BE2C (cell line): ENCODE measurements around the gene LASP1NB.

Experiments
- DNase-seq: peaks from one replicate; pipeline ENCODE4 v3.0.0-alpha.2; 2020
- H3K27me3 ChIP-seq: fragments of 250-450 bp; sonication (Bioruptor Pico); 2 replicates; pipeline ENCODE4 v1.5.1; 2020; ENCODE audit warnings: mild to moderate bottlenecking
- H3K36me3 ChIP-seq: fragments of 250-450 bp; sonication (Bioruptor Pico); 2 replicates; pipeline ENCODE4 v1.5.1; 2020; ENCODE audit warnings: mild to moderate bottlenecking
- H3K4me1 ChIP-seq: fragments of 250-450 bp; sonication (Bioruptor Pico); 2 replicates; pipeline ENCODE4 v1.5.1; 2020
- H3K4me3 ChIP-seq: 2 replicates; pipeline ENCODE4 v1.5.1; 2011; ENCODE audit warnings: low read depth, low read length
- H3K9me3 ChIP-seq: fragments of 250-450 bp; sonication (Bioruptor Pico); 2 replicates; pipeline ENCODE4 v1.5.1; 2020
- CTCF ChIP-seq: IDR thresholded peaks from 2 replicates; pipeline ENCODE4 v1.5.1; 2012; ENCODE audit warnings: mild to moderate bottlenecking, low read depth, low read length

The LASP1NB gene

DNA sequence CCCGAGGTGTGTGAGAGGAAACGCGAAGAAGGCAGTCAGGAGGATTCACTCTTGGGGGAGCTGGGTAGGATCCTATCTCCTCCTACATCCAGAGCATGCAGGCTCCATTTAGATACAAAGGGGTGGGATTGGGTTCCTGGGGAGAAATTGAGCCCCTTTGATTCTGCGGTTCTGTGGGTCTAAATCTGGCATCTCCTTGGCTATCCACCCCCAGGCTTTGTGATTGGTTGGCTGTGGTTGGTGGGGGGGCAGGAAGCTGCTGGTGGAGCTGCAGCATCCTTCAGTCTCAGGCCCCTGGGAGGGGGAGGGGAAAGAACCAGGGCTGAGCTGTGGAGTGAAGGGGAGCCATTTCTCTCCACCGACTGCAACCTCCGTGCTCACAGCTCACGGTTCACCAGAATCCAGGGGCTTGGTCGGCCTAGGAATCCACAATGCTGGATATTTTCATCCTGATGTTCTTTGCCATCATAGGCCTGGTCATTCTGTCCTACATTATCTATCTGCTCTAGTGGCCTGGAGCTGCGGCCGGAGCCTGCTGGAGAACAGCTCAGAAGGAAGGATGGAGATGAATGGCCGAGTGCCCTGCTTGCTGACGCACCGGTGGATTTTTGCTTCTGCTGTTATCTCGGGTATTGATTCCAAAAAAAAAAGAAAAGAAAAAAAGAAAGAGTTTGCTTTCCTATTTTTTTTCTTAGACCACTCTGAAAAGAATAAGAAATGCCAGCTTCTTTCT lies at the start of gene LASP1NB:
Gene LASP1NB, plus strand, starts transcription at position 352 of the 733 bp plus-strand sequence.
- Histone ChIP-seq H3K4me1 (peaks cover 13% of the 10 kb centered on the region), H3K4me3 (peak within 1 kb of the TSS; percentile 81), H3K27me3 (no peaks in the 10 kb centered on the region), H3K9me3 (no peaks in the 10 kb centered on the region), H3K36me3 (no peaks in the 10 kb centered on the region)
- TF ChIP-seq CTCF = no peak
- DNase-seq = peak; percentile 94

DNA sequence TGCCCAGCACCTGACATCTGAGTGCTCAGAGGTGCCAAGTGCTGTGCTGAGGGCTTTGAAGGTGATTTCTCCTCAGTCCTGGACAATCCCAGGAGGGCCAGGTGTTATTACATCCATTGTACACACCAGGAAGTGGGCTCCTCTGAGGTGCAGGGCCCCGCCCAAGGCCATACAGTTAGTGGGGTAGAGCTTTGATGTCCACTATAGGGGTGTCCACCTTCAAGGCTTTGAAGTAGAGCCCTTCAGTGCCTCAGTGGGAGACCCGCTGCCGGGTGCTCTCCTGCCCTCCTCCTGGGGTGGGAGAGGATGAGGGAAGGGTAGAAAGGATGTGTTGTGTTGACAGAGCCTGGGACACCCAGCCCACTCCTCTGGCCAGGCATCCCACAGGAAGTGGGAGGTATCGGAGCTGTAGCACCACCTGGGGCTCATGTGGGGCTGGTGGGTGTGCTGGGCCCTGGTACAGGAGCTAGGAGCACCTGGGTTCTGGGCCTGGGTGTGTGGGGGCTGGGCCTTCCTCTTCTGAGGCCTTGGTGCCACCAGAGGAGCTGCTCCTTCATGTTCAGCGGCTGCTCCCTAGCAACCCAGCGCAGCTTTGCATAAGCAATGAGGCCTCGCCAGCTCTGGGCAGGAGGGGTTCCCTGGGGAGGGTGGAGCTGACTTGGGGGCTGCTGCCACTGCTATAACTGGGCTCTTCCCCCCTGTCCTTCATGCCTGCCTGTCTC lies 48.1 kb upstream of the LASP1NB start:
- H3K4me3 ChIP-seq = no peak overlapping the region
- no peaks in the 10 kb centered on the region; the same call in 1 of the 2 replicates for H3K36me3 ChIP-seq

DNA sequence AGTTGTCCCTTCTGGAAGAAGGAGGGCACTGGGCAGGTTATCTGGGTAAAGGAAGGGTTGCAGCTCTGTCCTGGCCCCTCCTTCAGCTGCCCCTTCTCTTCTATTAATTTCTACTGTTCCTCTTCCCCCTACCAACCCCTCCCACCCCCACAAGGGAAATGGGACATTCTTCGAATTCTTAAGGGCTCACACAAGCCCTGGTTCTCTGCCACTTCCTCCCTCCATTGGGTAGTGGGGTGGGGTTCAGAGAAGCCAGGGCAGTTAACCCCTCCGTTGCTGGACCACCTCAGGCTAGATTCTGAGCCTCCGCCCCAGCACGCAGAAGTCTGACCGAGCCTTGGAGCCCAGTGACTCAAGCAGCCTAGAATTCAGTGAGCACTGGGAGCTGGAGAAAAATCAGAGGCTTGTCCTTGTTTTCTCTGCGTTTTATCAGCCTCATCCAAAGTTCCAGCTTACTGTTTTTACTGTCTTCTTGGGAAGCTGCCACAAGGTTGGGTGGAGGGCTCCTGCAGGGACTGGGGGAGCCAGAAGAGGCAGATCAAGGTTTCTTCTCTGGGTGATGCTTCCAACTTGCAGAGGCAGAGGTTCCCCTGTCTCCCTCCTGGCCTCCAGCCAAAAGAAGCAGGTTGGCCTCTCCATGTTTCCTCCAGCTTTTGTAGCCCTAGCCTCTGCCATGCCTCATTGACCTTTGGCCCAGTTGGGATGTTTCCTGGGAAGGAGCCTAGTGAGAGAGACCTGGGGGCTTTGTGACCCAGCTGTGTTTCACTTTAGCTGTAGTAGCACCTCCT lies 45.3 kb upstream of the LASP1NB start:
- H3K36me3 ChIP-seq = no peaks in the 10 kb centered on the region; the same call in 1 of the 2 replicates
- no peaks in the 10 kb centered on the region for H3K9me3 ChIP-seq
- no peak overlapping the region for H3K4me3 ChIP-seq
- no peaks in the 10 kb centered on the region for H3K27me3 ChIP-seq
- no peak for DNase-seq
- TF ChIP-seq CTCF = no peak
- H3K4me1 ChIP-seq = peaks cover 10% of the 10 kb centered on the region

More for the DNA sequence above, 48.1 kb upstream of the LASP1NB start:
- TF ChIP-seq CTCF = no peak
- H3K9me3 ChIP-seq = no peaks in the 10 kb centered on the region
- H3K4me1 ChIP-seq = peaks cover 11% of the 10 kb centered on the region
- no peak for DNase-seq
- no peaks in the 10 kb centered on the region for H3K27me3 ChIP-seq

GRCh38 chr17:38881600-38882191 lies 43.7 kb upstream of the LASP1NB start:
- Histone ChIP-seq H3K4me1 (peaks cover 15% of the 10 kb centered on the region), H3K36me3 (no peaks in the 10 kb centered on the region; the same call in 1 of the 2 replicates), H3K9me3 (no peaks in the 10 kb centered on the region), H3K27me3 (no peaks in the 10 kb centered on the region), H3K4me3 (no peak overlapping the region)
- DNase-seq = peak; percentile 91
- no peak for TF ChIP-seq CTCF

DNA sequence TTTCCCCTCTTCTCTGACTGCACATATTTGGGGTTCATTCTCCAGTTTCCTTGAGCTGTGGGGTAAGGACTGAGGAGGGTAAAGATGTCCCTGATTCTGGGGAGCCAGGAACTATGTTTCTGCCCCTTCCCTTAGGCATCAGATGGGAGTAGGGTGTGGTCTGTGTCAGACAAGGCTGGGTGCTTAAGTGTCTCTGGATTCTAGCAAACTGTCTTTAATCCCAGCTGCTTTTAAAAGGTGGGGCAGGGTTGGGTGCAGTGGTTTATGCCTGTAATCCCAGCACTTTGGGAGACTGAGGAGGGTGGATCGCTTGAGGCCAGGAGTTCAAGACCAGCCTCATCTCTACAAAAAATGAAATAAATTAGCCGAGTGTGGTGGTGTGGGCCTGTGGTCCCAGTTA lies 42.5 kb upstream of the LASP1NB start:
- TF ChIP-seq CTCF = no peak
- no peak overlapping the region for H3K4me3 ChIP-seq
- no peaks in the 10 kb centered on the region for H3K27me3 ChIP-seq
- no peak for DNase-seq
- H3K36me3 ChIP-seq = no peaks in the 10 kb centered on the region; the same call in 1 of the 2 replicates
- H3K4me1 ChIP-seq = peaks cover 15% of the 10 kb centered on the region
- no peaks in the 10 kb centered on the region for H3K9me3 ChIP-seq
